ENCODE data around the gene EN2.

Gene EN2

GRCh38 chr7:155511702-155511996 lies 53.7 kb downstream of the EN2 start:
- DNase-seq: no peak

- no peak for DNase-seq
These were observed 54.4 kb downstream of the EN2 start for GRCh38 chr7:155512246-155512887.

GRCh38 chr7:155513543-155514285 lies 55.8 kb downstream of the EN2 start:
- no peak for DNase-seq

GRCh38 chr7:155514296-155514695 lies 56.4 kb downstream of the EN2 start:
- DNase-seq: no peak
